Hematopoietic multipotent progenitor cell treated with erythropoietin and hydrocortisone succinate and interleukin-3 and kit ligand, for 8 days (in vitro differentiated cells): ENCODE data around the gene RAI14.
"Not testable (repeated sequence)": the region's sequence is repeated elsewhere in the genome, so short reads cannot be mapped to it uniquely, and the experiment has no call there.

Experiments used
- DNase-seq: peaks from one replicate; pipeline ENCODE4 v3.0.0-alpha.2; 2015

Gene RAI14

DNA sequence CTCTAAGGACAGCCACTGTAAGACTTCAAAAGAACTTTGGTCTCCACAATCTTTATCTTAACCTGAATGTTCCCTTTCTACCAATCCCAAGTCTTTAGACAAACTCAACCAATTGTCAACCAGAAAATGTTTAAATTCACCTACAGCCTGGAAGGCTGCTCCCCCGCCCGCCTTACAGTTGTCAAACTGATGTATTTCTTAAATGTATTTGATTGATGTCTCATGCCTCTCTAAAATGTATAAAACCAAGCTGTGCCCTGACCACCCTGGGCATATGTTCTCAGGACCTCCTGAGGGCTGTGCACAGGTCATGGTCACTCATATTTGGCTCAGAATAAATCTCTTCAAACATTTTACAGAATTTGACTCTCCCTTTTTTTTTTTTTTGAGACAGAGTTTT lies 45.3 kb downstream of the RAI14 start:
- not testable (repeated sequence) for DNase-seq

- DNase-seq, result no peak
These were observed 47.9 kb downstream of the RAI14 start for GRCh38 chr5:34703767-34704713.

GRCh38 chr5:34706084-34706483 lies 50.0 kb downstream of the RAI14 start:
- DNase-seq, result no peak

DNA sequence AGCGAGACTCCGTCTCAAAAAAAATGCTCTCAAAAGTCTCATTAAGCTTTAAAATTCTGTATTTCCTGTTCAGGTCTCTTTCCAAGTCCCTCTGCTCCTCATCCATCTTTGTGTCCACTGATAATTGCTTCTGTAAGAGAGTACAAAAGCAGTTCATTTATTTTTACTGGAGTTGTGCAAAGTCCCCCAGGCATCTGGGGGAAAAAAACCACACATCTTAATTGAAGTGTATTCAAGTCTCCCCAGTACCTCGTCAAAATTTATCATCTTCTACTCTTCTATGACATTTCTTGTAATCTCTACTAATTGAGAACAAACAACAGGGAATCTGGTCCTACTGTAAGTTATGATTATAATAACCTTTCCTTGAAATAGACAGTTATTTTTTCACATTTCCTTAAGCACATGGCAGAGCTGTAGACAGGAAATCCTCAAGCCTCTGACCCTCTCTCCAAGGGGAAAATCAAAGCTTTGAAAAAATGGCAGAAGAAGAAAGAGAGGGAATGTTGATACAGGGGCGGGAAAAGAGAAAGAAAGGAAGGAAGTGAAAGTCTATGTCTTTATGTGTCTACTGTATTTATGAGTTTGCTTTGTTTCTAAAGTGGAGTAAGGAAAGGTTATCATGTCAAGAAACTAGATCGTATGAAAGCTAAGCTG lies 51.5 kb downstream of the RAI14 start:
- no peak for DNase-seq

GRCh38 chr5:34708777-34709176 lies 52.6 kb downstream of the RAI14 start:
- DNase-seq, result no peak

DNA sequence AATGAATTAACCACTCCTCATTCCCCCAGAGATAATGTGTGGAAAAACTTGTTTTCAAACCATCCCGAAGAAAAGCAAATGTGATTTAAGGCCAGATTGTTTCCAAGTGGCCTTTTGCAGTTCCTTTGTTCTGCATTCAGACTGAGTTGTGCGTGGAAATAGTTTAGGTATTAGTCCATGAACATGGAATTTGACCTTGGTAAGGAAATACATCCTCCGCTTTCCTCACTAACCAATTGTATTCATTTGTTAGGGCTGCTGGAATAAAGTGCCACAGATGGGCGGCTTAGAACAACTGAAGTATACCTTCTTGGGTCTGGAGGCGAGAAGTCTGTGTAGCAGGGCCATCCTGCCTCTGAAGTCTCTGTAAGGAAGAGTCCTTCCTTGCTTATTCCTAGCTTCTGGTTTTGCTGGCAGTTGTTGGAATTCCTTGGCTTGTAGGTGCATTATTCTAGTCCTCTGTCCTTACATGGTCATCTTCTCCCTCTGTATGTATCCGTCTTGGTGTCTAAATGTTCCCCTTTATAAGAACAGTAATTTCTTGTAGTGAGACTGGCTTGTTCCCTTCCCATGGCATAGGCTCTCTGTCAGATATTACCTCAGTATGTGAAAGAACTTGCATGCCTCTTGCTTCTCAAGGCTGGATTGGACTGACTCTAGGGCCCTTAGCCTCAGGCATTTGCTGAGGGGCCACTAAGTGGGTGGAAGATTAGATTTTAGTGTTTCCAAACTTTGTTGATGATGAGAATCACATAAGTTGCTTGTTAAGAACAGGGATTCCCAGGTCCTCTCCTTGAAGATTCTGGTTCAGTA lies 53.9 kb downstream of the RAI14 start:
- no peak for DNase-seq

DNA sequence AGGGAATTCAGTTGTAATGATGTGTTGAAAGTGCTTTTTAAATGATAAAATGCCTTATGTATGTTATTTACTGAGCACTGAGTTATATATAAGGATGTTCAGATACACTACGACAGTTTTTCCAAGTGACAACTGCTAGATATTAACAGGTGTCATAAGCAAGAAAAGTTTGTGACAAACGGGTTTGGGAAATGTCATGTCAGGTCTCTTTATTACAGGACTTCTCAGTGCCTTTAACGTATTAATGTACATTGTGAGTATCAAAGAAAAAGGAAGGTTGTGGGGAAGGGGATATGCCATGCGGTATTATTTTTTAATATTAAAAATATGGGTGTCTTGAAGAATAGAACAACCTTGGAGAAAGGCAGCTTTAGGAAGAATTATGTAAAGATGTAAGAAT lies 56.4 kb downstream of the RAI14 start:
- DNase-seq, result no peak

- no peak for DNase-seq
These were observed 59.6 kb downstream of the RAI14 start for GRCh38 chr5:34715711-34716110.

DNA sequence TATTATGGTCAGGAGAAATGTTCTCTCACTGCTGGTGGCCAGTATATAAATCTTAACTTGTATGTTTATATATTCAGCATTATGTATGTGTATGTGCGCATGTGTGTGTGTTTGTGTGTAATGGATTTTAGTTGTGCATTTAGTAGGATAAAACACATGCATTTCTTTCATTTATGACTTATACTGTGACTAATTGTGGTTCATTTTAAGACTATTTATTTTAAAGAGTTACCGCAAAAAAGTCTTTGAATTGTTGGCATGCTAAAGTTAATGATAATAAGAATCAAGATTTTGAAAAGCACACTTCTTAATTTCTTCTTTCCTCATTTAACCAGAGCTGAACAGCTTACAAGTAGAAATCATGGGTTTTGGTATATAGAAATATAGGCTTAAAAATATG lies 60.9 kb downstream of the RAI14 start:
- DNase-seq, result no peak

DNA sequence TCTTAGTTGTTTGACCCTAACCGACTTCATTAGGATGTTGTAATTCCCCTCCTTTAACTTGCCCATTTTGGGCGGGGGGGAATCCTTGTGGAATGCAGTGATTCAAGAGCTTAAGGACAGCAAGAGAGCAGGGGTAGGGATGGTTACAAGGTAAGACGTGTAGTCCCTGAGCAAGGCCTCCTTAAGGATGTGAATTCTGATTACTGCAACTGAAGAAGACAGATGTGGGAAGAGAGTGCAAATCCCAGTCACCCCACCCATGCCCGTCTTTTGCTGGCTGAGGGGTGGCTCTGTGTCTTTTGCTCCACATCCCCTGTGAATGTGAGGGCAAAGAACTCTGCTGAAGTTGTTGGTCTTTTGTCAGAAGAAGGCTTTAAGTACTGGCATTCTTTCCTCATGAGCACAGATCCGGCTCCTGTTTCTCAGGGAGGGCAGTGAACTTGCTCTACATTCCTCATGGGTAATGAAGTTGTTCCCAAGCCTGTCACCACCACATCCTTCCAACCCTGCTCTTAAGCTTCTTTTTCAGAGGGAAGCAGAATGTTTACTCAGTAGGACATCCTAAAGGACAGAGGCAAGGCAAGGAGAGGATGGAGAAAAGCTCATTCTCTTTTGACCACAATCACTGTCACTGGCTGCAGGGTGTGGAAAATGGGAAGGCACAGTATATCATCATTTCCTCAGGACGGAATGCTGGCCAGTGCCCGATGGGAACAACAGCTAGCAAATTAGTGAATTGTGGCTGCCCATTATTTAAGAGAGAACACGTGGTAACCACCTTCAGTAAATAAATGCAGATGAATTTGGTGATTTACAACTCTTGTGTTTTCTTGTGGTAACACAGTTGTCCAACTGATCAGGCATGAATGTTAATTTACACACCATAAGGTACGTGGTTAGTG lies 61.5 kb downstream of the RAI14 start:
- no peak for DNase-seq

GRCh38 chr5:34718516-34718915 lies 62.4 kb downstream of the RAI14 start:
- no peak for DNase-seq

- DNase-seq, result no peak
These were observed 62.9 kb downstream of the RAI14 start for GRCh38 chr5:34719029-34719428.

DNA sequence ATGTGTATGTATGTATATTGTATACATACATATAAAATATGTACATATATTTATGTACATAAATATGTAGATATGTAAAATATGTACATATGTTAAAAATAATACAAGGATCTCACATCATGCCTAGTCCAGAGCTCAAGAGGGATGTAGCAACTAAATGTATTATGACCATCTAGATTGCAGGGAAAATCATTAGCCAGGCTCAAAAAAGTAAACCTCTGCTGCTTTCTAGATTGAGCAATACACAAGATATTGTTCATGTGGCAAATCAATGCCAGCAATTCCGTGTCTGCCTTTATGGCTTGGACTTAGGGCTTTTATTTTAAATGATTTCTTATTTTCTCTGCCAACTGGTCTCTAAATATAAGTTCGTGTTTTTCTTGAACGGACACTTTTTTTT lies 65.2 kb downstream of the RAI14 start:
- DNase-seq, result no peak

- DNase-seq, result no peak
These were observed 66.1 kb downstream of the RAI14 start for GRCh38 chr5:34722183-34722582.

DNA sequence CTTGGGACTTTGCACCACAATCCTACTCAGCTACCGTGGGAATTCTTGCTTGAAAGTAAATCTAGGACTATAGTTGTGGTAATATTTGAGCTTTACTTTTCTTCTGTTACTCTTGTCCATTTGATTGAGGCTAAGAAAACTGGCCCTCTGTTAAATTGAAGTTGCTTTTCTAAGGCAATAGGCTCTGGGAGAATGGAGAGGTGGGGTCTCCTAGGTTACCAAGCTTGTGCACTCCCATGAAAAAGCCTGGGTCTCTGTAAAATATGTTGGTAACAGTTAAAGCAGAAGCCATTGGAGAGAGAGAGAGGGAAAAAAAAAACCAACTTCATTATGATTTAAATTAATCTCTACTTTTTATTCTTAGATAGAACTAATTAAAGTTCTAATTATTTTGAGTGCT lies 68.6 kb downstream of the RAI14 start:
- no peak for DNase-seq

GRCh38 chr5:34727166-34727749 lies 71.1 kb downstream of the RAI14 start:
- DNase-seq, result not testable (repeated sequence)

- no peak for DNase-seq
These were observed 72.1 kb downstream of the RAI14 start for GRCh38 chr5:34728236-34728635.

DNA sequence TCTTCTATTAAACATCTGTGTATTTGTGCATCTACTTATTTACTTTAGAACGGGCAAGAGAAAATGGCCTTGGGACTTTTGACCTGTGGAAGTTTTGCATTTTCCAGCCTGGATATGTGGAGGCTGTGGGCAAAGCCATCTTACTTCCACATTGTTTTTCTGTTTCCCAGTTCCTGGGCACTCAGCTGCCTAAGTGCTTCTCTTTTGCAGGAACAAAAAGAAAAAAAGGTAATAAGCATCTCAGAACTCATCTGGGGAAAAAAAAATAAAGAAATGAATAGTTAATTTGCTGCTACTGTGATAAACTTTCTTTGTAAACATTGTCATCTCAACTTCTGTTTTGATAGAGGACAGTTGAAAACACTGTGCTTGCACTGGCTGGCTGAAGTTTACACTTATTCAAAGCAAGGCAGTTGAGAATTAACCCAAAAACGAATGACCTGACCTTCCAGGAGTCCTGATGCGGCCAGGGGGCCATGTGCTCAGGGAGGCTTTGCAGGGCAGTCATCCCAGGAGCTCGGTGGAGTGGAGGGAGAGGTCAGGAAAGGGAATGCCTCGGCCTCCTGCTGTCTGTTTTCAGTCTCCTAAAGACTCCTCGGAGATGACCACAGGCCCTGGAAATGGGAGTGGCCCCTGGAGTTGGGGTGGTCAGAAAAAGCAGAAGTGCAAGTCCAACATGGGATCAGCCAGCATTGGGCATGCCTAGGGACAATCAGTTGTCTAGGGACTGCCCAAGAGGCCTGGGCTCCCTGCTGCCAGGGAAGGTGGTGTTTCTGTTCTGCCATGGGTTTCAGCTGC lies 75.5 kb downstream of the RAI14 start:
- DNase-seq, result no peak

GRCh38 chr5:34734326-34734725 lies 78.2 kb downstream of the RAI14 start:
- DNase-seq, result no peak

DNA sequence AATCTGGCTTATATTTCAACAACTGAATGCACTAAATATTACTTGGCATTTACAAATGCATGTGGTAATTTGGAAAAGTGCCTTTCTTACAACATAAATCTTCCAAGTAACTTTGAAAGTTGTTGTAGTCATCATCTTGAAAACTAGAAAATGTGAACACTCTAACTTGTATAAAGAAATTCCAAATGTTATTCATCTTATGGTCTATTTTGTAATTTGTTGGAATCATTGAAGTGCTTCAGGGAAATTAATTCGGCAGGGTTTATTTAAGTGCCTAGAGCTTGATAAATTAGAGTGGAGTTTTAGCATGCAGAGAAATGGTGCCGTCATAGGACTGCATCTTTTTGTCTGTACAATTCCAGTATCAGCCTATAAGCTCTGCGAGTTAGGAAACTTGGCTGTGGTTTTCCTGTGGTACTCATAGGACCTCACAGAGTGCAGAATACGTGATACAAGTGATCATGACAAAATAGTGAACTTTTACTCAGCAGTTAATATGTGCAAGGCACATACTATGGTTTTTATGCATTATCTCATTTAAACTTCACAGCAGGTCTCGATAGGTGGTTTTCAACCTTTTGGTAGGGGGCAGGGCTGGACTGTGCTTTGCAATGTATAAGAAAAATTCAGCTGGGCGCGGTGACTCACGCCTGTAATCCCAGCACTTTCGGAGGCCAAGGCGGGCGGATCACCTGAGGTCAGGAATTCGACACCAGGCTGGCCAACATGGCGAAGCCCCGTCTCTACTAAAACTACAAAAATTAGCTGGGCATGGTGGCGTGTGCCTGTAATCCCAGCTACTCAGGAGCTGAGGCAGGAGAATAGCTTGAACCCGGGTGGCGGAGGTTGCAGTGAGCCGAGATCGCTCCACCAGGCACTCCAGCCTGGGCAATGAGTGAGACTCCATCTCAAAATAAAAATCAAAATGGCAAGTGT lies 79.6 kb downstream of the RAI14 start:
- DNase-seq, result no peak
